Epithelial cell of prostate (primary cell): ENCODE results near the gene SFXN5.

Experiments
- DNase-seq: peaks from one replicate; pipeline ENCODE4 v3.0.0-alpha.2; 2011; ENCODE audit warnings: low read depth, low spot score
- H3K27ac ChIP-seq: fragments of 450-650 bp; 2 replicates; pipeline ENCODE4 v1.5.1; 2017; ENCODE audit warnings: mild to moderate bottlenecking

SFXN5 gene

DNA sequence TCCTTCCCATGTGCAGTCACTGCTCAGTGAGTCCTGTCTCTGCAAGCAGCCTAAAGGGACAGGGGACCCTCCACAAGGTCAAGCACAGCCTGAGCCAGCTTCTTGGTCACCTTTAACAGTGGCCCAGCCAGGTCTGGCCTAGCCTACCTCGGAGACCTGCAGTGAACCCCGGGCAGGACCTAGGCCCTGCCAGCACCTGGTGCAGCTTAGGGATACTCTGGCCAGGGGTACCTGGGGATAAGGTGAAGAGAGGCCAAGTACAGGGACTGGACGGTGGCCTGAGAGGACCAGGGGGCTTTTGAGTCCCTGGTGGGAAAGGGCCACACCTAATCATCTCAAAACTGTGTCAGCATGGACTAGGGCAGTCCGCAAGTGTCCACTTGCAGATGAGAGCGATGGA is 86.4 kb downstream of the SFXN5 start:
- no peak for DNase-seq
- no peak overlapping the region for H3K27ac ChIP-seq

DNA sequence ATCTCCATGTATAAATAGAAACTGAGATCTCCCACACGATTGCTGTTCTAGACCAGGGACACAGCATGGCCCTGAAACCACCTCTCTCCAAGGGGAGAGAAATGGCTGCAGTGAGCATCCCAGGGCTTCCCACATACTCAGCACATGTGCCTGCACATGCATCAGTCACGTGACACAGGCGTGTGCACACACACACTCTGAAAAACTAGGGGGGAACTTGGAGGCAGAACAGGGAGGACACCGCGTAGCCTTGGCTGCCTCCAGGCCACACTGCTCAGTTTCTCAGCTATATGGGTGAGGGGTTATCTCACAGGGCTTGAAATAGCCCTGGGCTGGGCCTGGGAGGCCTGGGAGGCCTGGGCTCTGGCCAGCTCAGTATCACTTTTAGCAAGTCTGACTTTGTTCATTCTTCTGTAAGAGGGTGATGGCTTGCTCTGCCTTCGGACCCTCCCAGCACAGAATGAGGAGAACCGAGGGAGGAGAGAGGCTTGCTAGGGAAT is 87.3 kb downstream of the SFXN5 start:
- no peak for DNase-seq

DNA sequence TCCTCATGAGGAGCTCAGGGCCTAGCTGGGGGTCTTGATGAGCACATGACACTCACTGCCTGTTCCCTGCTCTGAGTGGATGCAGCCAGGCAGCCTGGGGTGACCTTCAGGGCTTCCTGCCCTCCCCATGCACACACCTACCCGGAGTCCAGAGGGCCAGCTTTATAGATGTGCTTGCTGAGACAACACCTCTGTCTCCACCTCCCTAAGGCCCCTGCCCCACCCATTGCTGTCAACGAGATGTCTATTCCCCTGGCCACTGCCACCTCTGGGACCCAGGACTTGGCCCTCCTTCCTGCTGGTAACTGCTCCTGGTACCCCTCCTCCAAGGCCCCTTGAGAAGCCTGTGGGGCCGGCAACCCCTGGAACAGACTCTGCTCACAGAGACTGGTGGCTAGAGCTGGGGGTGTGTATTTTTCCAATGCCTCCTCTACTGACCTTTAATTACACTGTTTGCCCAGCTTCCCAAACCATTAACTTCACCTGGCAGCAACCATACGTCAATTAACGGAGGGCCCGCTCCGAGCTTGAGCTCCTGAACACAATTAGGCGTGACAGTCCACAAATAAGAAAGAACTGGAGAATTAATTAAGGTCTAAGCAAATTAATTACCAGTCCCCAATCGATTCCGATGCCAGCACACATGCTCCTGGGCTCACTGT is 87.9 kb downstream of the SFXN5 start:
- no peak overlapping the region for H3K27ac ChIP-seq
- no peak for DNase-seq

More for the DNA sequence above, 87.3 kb downstream of the SFXN5 start:
- H3K27ac ChIP-seq: no peak overlapping the region

- no peak for DNase-seq
- H3K27ac ChIP-seq: no peak overlapping the region
Observed at GRCh38 chr2:72982781-72983499, 88.6 kb downstream of the SFXN5 start.

DNA sequence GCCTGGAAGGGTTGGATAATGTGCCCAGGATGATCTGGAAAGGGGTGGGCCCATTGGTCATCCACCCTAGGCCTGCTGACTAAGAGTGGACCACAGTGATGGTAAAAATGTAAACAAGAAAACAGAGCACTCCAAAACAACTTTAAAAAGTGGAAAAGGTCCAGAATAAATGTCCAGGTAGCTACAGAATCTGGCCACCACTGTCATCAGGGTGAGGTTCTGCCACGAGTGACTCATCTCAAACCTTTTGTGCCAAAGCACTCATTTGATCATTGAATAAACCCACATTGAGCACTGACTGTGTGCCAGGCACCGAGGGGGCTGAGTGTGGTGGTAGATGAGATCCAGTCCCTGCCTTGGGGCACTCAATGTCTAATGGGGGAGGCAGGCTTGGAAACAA is 89.3 kb downstream of the SFXN5 start:
- no peak for DNase-seq
- no peak overlapping the region for H3K27ac ChIP-seq

- DNase-seq: no peak
- H3K27ac ChIP-seq: no peak overlapping the region
Observed at GRCh38 chr2:72981536-72981935, 90.0 kb downstream of the SFXN5 start.

- DNase-seq: no peak
- no peak overlapping the region for H3K27ac ChIP-seq
Observed at GRCh38 chr2:72980535-72981217, 90.8 kb downstream of the SFXN5 start.

GRCh38 chr2:72979896-72980295 is 91.6 kb downstream of the SFXN5 start:
- H3K27ac ChIP-seq: no peak overlapping the region
- no peak for DNase-seq

DNA sequence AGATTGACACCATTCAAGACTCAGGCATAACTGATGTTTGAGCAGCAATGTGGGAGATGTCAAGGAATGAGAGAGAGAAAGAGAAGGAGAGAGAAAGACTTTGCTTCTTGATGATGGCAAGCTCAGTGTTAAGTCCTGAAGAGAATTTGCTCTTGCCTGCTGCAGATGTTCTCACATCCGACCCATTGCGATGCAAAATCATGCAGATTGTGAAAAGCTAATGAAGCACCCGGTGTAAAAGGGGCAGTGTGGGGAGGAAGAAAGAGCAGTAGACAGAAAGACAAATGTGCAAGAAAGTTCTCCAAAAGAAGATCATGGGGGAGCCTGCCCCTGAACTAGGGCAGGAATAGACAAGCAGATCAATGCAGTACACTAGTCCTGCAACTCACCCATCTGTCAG is 96.5 kb downstream of the SFXN5 start:
- no peak overlapping the region for H3K27ac ChIP-seq
- DNase-seq: no peak

GRCh38 chr2:72974436-72974754 is 97.1 kb downstream of the SFXN5 start:
- no peak for DNase-seq
- no peak overlapping the region for H3K27ac ChIP-seq

DNA sequence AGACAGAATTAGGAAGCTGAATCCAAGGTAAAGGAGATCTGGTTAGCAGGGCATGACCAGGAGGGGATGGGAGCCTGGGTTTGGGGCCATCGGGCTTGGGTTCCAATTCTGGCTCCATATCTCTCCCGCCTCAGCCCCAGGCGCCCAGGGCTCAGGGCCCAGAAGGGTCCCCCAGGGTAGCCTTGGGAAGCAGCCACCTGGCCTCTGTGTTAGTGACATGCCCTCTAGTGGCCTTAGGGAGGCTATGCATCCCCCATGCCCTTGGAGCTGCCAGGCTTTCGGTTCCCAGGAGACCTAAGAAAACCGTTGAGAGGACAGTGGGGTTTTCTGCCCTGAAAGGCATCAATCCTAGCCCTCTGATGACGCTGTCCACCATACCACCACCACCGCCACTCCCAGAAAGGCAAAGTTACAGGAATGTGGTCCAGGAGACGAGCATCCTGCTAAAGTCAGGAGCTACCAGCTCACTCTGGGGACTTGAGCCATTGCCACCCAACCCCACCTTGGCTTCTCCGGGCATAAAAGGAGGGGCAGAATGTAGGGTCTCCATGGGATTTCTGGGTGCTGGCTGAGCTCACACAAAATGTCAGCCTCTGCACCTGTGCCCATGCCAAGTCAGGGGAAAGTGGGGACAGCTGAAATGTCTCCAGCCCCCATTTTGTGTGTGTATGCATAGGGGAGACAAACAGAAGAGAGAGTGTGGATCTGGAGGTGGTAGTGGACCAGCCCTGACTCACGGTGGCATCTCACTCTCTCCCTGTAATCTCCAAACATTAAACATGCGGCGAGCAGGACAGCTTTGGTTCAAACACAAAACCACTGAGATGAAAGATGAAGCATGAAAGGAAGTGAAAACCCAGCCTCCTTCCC is 97.7 kb downstream of the SFXN5 start:
- H3K27ac ChIP-seq: no peak overlapping the region
- no peak for DNase-seq

GRCh38 chr2:72973137-72973535 is 98.4 kb downstream of the SFXN5 start:
- no peak overlapping the region for H3K27ac ChIP-seq
- DNase-seq: no peak

- no peak overlapping the region for H3K27ac ChIP-seq
- DNase-seq: no peak
Observed at GRCh38 chr2:72972352-72973136, 99.0 kb downstream of the SFXN5 start.

GRCh38 chr2:72971036-72971435 is 100.5 kb downstream of the SFXN5 start:
- H3K27ac ChIP-seq: no peak overlapping the region
- DNase-seq: no peak

DNA sequence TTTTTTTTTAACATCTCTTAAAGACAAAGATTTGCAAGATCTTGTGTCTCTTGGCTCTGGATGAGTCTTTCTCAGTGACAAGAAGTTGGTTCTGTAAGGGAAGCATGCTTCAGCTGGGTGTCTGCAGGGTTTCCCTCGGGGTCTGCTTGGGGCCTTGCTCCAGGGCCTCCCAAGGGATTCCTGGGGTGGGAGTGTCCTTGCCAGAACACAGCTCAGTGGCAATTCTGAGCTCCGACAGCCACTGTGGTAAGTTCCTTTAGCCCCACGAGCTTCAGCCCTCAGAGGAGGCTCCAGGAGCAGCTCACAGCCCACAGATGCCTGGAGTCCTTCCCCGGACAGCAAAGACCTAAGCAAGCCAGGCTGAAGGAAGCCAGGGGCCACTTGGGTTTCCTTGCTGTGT is 101.8 kb downstream of the SFXN5 start:
- no peak overlapping the region for H3K27ac ChIP-seq
- DNase-seq: no peak

GRCh38 chr2:72968286-72968685 is 103.2 kb downstream of the SFXN5 start:
- H3K27ac ChIP-seq: no peak overlapping the region
- DNase-seq: no peak

- H3K27ac ChIP-seq: no peak overlapping the region
- no peak for DNase-seq
Observed at GRCh38 chr2:72965770-72966450, 105.6 kb downstream of the SFXN5 start.

DNA sequence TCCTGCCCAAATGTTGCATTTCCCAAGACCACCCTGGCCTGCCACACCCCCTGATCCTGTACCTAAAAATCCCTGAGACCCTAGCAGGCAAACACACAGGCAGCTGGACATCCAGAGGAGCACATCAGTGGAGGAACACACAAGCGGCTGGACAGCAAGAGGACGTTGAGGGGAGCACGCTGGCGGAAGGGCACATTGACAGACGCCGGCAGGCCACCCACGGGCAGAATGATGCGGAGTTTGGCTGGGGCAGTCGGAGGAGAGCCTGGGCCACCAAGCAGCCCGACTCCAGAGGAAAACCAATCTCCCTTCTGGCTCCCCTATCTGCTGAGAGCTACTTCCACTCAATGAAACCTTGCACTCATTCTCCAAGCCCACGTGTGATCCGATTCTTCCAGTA is 106.5 kb downstream of the SFXN5 start:
- no peak for DNase-seq

GRCh38 chr2:72964146-72964525 is 107.4 kb downstream of the SFXN5 start:
- no peak overlapping the region for H3K27ac ChIP-seq
- no peak for DNase-seq

More for the DNA sequence above, 106.5 kb downstream of the SFXN5 start:
- no peak overlapping the region for H3K27ac ChIP-seq
